Right atrium auricular region (tissue), 2 donors: Measurements from ENCODE around the gene FOXO3. TPM values are rescaled to one million over a fixed set of nuclear protein-coding genes. Genes with fewer than 3 reads are reported as not detected.

Experiments
- DNase-seq: peaks from one replicate; pipeline ENCODE4 v3.0.0-alpha.2; 2019; ENCODE audit warnings: low spot score
- H3K27ac ChIP-seq, 2 donors: fragments of 200-600 bp; sonication (generic); 1 replicate in 1 of 2; 2 replicates in 1 of 2; pipeline ENCODE4 v1.5.1; 2016 to 2019
- H3K27me3 ChIP-seq, 2 donors: fragments of 200-600 bp; sonication (generic); one replicate each; pipeline versions ENCODE4 v1.5.1 to v1.6.0; 2017 to 2019
- H3K36me3 ChIP-seq: fragments of 200-600 bp; sonication (generic); one replicate; pipeline ENCODE4 v1.5.1; 2016
- H3K4me1 ChIP-seq, 2 donors: fragments of 200-600 bp; sonication (generic); one replicate each; pipeline versions ENCODE4 v1.5.1 to v1.6.0; 2017 to 2019
- H3K4me3 ChIP-seq, 2 donors: fragments of 200-600 bp; sonication (generic); 1 replicate in 1 of 2; 2 replicates in 1 of 2; pipeline ENCODE4 v1.5.1; 2017 to 2019; ENCODE audit warnings: mild to moderate bottlenecking in 1 of 2, moderate library complexity in 1 of 2
- H3K9me3 ChIP-seq, 2 donors: fragments of 200-600 bp; sonication (generic); one replicate each; pipeline ENCODE4 v1.5.1; 2019
- CTCF ChIP-seq, 2 donors: fragments of 200-600 bp; sonication (generic); IDR thresholded peaks; one replicate each; pipeline ENCODE4 v1.5.1; 2019; ENCODE audit warnings: antibody characterized with exemption in 2 of 2
- total RNA-seq, 2 donors: library from RNA; depleted of rRNA; stranded (reverse); fragments of >200 nt; gene quantifications; one replicate each; pipeline ENCODE4 v1.1.0, GENCODE V29; 2016

Gene FOXO3
- total RNA-seq, 2 donors from 2014 or later, result 54.5 to 60.9 TPM

GRCh38 chr6:108643184-108643583 lies 82.5 kb downstream of the FOXO3 start:
- no peak overlapping the region for H3K27ac ChIP-seq
- H3K9me3 ChIP-seq, result no peaks in the 10 kb centered on the region
- no peaks in the 10 kb centered on the region for H3K27me3 ChIP-seq
- no peak overlapping the region for H3K4me3 ChIP-seq
- peaks cover 0 to 57% of the 10 kb centered on the region in 2 donors for H3K4me1 ChIP-seq
- TF ChIP-seq CTCF (IDR thresholded peaks at IDR 0.05), result no peak
- DNase-seq, result no peak
- H3K36me3 ChIP-seq, result no peaks in the 10 kb centered on the region

- Histone ChIP-seq H3K9me3 (no peaks in the 10 kb centered on the region), H3K36me3 (no peaks in the 10 kb centered on the region), H3K27me3 (no peaks in the 10 kb centered on the region), H3K4me1 (peaks cover 0 to 55% of the 10 kb centered on the region in 2 donors), H3K4me3 (no peak overlapping the region), H3K27ac (peak overlapping the region in 1 of 2 donors; percentile 8)
- no peak for TF ChIP-seq CTCF (IDR thresholded peaks at IDR 0.05)
- DNase-seq, result no peak
These were observed 83.5 kb downstream of the FOXO3 start for GRCh38 chr6:108644252-108644651.

- H3K9me3 ChIP-seq, result no peaks in the 10 kb centered on the region
- H3K27ac ChIP-seq, result no peak overlapping the region
- no peaks in the 10 kb centered on the region for H3K27me3 ChIP-seq
- H3K4me3 ChIP-seq, result no peak overlapping the region
- H3K4me1 ChIP-seq, result peaks cover 0 to 92% of the 10 kb centered on the region in 2 donors
- no peak for DNase-seq
- no peaks in the 10 kb centered on the region for H3K36me3 ChIP-seq
- TF ChIP-seq CTCF (IDR thresholded peaks at IDR 0.05), result no peak
These were observed 87.5 kb downstream of the FOXO3 start for GRCh38 chr6:108648191-108648590.

- Histone ChIP-seq H3K4me1 (peaks cover 0 to 95% of the 10 kb centered on the region in 2 donors), H3K4me3 (no peak overlapping the region), H3K27ac (peak overlapping the region; percentile 81 to 87), H3K9me3 (no peaks in the 10 kb centered on the region), H3K36me3 (no peaks in the 10 kb centered on the region), H3K27me3 (no peaks in the 10 kb centered on the region)
- DNase-seq, result no peak
- TF ChIP-seq CTCF (IDR thresholded peaks at IDR 0.05), result no peak
These were observed 89.6 kb downstream of the FOXO3 start for GRCh38 chr6:108650325-108650724.

GRCh38 chr6:108650781-108651180 lies 90.1 kb downstream of the FOXO3 start:
- H3K27ac ChIP-seq, result peak overlapping the region; percentile 81 to 87
- H3K27me3 ChIP-seq, result no peaks in the 10 kb centered on the region
- no peak for TF ChIP-seq CTCF (IDR thresholded peaks at IDR 0.05)
- no peaks in the 10 kb centered on the region for H3K9me3 ChIP-seq
- no peak overlapping the region for H3K4me3 ChIP-seq
- no peaks in the 10 kb centered on the region for H3K36me3 ChIP-seq
- peaks cover 0 to 95% of the 10 kb centered on the region in 2 donors for H3K4me1 ChIP-seq
- no peak for DNase-seq
